OCI-LY1 (cell line): ENCODE data around the gene NSG1.

ENCODE experiments used
- H2AFZ ChIP-seq: fragments of 200-600 bp; sonication (generic), shearing (Covaris generic); 2 replicates; pipeline ENCODE4 v1.6.0; 2014; ENCODE audit warnings: antibody characterized with exemption, mild to moderate bottlenecking, low read length
- H3F3A ChIP-seq: fragments of 200-600 bp; sonication (generic), shearing (Covaris generic); 2 replicates; pipeline ENCODE4 v1.6.0; 2014; ENCODE audit warnings: mild to moderate bottlenecking, antibody characterized with exemption, low read length, moderate library complexity; ENCODE audit not compliant: insufficient read depth
- H3K27ac ChIP-seq: fragments of 200-600 bp; sonication (generic); 2 replicates; pipeline ENCODE4 v1.5.1; 2014; ENCODE audit warnings: low read length, mixed run types, mild to moderate bottlenecking, low read depth; ENCODE audit not compliant: poor library complexity, severe bottlenecking
- H3K27me3 ChIP-seq: fragments of 200-600 bp; sonication (generic); 2 replicates; pipeline ENCODE4 v1.6.0; 2014; ENCODE audit warnings: antibody characterized with exemption, mild to moderate bottlenecking, low read length, moderate library complexity; ENCODE audit not compliant: insufficient read depth
- H3K36me3 ChIP-seq: fragments of 200-600 bp; sonication (generic); 2 replicates; pipeline ENCODE4 v1.6.1; 2014; ENCODE audit warnings: mild to moderate bottlenecking, antibody characterized with exemption, low read length, moderate library complexity, mixed read lengths; ENCODE audit not compliant: insufficient read depth
- H3K4me1 ChIP-seq: fragments of 200-600 bp; sonication (generic); 2 replicates; pipeline ENCODE4 v1.5.1; 2014; ENCODE audit warnings: mild to moderate bottlenecking, low read length, moderate library complexity; ENCODE audit not compliant: insufficient read depth, severe bottlenecking
- H3K4me2 ChIP-seq: fragments of 200-600 bp; sonication (generic), shearing (Covaris generic); 2 replicates; pipeline ENCODE4 v1.6.1; 2014; ENCODE audit warnings: low read length
- H3K4me3 ChIP-seq: fragments of 200-600 bp; sonication (generic); 2 replicates; pipeline ENCODE4 v1.5.1; 2014; ENCODE audit warnings: low read length, low read depth, mild to moderate bottlenecking, mixed read lengths; ENCODE audit not compliant: poor library complexity, severe bottlenecking
- H3K79me2 ChIP-seq: fragments of 200-600 bp; shearing (Covaris generic); 2 replicates; pipeline ENCODE4 v1.6.1; 2016; ENCODE audit warnings: mixed run types, low read length, mixed read lengths; ENCODE audit not compliant: insufficient read depth
- H3K9ac ChIP-seq: fragments of 200-600 bp; sonication (generic), shearing (Covaris generic); 2 replicates; pipeline ENCODE4 v1.6.1; 2014; ENCODE audit warnings: mild to moderate bottlenecking, low read length, mixed read lengths
- H3K9me2 ChIP-seq: fragments of 200-600 bp; sonication (generic), shearing (Covaris generic); 2 replicates; pipeline ENCODE4 v1.6.1; 2014; ENCODE audit warnings: low read depth, mild to moderate bottlenecking, low read length, mixed read lengths
- H3K9me3 ChIP-seq: fragments of 200-600 bp; shearing (Covaris generic); 2 replicates; pipeline ENCODE4 v1.6.1; 2014; ENCODE audit warnings: low read length, mixed read lengths
- H4K20me1 ChIP-seq: fragments of 200-600 bp; sonication (generic), shearing (Covaris generic); 2 replicates; pipeline ENCODE4 v1.6.0; 2016; ENCODE audit warnings: mild to moderate bottlenecking, low read length; ENCODE audit not compliant: insufficient read depth
- EZH2 ChIP-seq: fragments of 200-600 bp; sonication (generic), shearing (Covaris generic); IDR thresholded peaks from 2 replicates; pipeline ENCODE4 v1.8.0; 2017; ENCODE audit warnings: borderline replicate concordance, mixed run types, mild to moderate bottlenecking, antibody characterized with exemption, low read length, moderate library complexity, mixed read lengths
- TF ChIP-seq, protein P1 (sequence below): fragments of 200-600 bp; sonication (generic), shearing (Covaris generic); IDR thresholded peaks from 2 replicates; pipeline ENCODE4 v1.5.1; 2017; ENCODE audit warnings: mild to moderate bottlenecking, antibody characterized with exemption, low read length, moderate library complexity, mixed read lengths

NSG1 gene

DNA sequence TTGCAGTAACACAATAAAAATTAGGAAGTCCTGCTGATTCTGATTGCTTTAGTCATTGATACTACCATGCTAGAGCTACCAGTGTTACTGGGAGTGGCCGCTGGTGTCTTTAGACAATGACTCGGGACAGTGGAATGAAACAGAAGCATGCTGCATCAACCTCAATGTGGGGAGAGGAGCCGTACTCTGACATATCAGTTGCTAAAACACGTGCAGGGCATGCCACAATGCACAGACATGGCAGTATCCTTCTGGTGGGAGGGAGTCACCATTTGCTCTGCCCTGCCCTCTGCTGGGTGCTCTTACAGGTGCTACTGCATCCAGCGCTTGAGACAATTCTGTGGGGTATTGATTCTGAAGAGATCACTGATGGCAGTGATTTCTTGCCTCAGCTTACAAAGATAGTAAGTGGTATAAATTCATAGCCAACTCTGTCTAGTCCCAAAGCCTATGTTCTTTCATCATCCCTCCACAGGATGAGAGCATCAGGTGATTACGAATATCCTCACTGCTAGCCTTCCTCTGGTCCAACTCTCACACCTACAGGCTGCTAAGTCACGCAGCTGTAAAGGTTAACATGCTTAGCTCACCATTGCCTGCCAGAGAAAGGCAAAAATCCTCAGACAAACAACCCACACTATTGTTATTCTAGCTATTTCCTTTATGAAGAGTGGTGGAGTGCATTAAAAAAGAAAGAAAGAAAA lies 43.7 kb downstream of the NSG1 start:
- no peak overlapping the region for H3K4me3 ChIP-seq
- H3K79me2 ChIP-seq, result no peaks in the 10 kb centered on the region
- no peaks in the 10 kb centered on the region for H4K20me1 ChIP-seq
- H2AFZ ChIP-seq, result no peak overlapping the region
- H3K4me1 ChIP-seq, result peaks cover 24% of the 10 kb centered on the region
- H3K9me3 ChIP-seq, result no peaks in the 10 kb centered on the region
- no peak overlapping the region for H3K9ac ChIP-seq
- H3F3A ChIP-seq, result no peaks in the 10 kb centered on the region
- H3K4me2 ChIP-seq, result no peak overlapping the region
- TF ChIP-seq EZH2, result no peak
- TF ChIP-seq, protein P1, sequence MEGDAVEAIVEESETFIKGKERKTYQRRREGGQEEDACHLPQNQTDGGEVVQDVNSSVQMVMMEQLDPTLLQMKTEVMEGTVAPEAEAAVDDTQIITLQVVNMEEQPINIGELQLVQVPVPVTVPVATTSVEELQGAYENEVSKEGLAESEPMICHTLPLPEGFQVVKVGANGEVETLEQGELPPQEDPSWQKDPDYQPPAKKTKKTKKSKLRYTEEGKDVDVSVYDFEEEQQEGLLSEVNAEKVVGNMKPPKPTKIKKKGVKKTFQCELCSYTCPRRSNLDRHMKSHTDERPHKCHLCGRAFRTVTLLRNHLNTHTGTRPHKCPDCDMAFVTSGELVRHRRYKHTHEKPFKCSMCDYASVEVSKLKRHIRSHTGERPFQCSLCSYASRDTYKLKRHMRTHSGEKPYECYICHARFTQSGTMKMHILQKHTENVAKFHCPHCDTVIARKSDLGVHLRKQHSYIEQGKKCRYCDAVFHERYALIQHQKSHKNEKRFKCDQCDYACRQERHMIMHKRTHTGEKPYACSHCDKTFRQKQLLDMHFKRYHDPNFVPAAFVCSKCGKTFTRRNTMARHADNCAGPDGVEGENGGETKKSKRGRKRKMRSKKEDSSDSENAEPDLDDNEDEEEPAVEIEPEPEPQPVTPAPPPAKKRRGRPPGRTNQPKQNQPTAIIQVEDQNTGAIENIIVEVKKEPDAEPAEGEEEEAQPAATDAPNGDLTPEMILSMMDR, result peak; percentile 63; the same call in 1 of the 2 replicates
- H3K27ac ChIP-seq, result no peak overlapping the region
- H3K27me3 ChIP-seq, result no peaks in the 10 kb centered on the region
- H3K36me3 ChIP-seq, result no peaks in the 10 kb centered on the region; the same call in 1 of the 2 replicates
- H3K9me2 ChIP-seq, result no peaks in the 10 kb centered on the region

GRCh38 chr4:4432341-4433125 lies 45.6 kb downstream of the NSG1 start:
- H3F3A ChIP-seq, result no peaks in the 10 kb centered on the region
- no peaks in the 10 kb centered on the region for H4K20me1 ChIP-seq
- no peaks in the 10 kb centered on the region for H3K79me2 ChIP-seq
- H3K4me3 ChIP-seq, result no peak overlapping the region
- H2AFZ ChIP-seq, result no peak overlapping the region
- H3K9ac ChIP-seq, result no peak overlapping the region
- H3K9me3 ChIP-seq, result no peaks in the 10 kb centered on the region
- no peak overlapping the region for H3K27ac ChIP-seq
- TF ChIP-seq EZH2, result no peak
- TF ChIP-seq, protein P1, result no peak
- H3K27me3 ChIP-seq, result no peaks in the 10 kb centered on the region
- H3K36me3 ChIP-seq, result no peaks in the 10 kb centered on the region; the same call in 1 of the 2 replicates
- H3K9me2 ChIP-seq, result no peaks in the 10 kb centered on the region
- H3K4me2 ChIP-seq, result no peak overlapping the region
- H3K4me1 ChIP-seq, result peaks cover 24% of the 10 kb centered on the region

DNA sequence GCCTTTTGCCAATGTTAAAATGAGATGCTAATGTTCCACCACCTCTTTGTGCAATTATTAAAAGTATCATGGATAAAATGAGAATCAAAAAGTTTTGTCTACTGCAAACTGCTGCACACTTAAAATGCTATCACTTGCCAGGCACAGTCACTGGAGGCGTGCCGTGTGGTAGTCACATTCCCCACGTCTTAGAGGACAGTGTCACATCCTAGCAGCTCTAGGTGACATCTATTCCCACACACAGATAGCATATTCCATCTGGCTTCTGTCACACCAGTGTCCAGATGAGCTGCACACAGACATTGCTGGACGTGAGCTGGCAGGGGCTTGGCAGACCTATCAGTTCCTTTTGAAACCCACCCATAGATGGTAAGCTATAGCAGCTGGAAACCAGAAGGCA lies 47.0 kb downstream of the NSG1 start:
- H3K9ac ChIP-seq, result no peak overlapping the region
- TF ChIP-seq, protein P1, result no peak
- TF ChIP-seq EZH2, result no peak
- no peaks in the 10 kb centered on the region; the same call in 1 of the 2 replicates for H3K36me3 ChIP-seq

More for the DNA sequence above, 47.0 kb downstream of the NSG1 start:
- Histone ChIP-seq H3K27ac (no peak overlapping the region), H2AFZ (no peak overlapping the region), H3K9me3 (no peaks in the 10 kb centered on the region), H3K27me3 (no peaks in the 10 kb centered on the region), H4K20me1 (no peaks in the 10 kb centered on the region), H3K4me3 (no peak overlapping the region), H3K4me2 (no peak overlapping the region), H3K79me2 (no peaks in the 10 kb centered on the region), H3K9me2 (no peaks in the 10 kb centered on the region), H3F3A (no peaks in the 10 kb centered on the region), H3K4me1 (peaks cover 26% of the 10 kb centered on the region)
